NCI-H2196 treated with DMSO at 0.1 percent for 48 hours (cell line): ENCODE measurements around the gene NCKAP1.
"Not testable (repeated sequence)": the region's sequence is repeated elsewhere in the genome, so short reads cannot be mapped to it uniquely, and the experiment has no call there.

Experiments
- DNase-seq: peaks from one replicate; lab custom pipeline; 2025; ENCODE audit not compliant: unreplicated experiment; lab: John Stamatoyannopoulos, UW

NCKAP1 gene

DNA sequence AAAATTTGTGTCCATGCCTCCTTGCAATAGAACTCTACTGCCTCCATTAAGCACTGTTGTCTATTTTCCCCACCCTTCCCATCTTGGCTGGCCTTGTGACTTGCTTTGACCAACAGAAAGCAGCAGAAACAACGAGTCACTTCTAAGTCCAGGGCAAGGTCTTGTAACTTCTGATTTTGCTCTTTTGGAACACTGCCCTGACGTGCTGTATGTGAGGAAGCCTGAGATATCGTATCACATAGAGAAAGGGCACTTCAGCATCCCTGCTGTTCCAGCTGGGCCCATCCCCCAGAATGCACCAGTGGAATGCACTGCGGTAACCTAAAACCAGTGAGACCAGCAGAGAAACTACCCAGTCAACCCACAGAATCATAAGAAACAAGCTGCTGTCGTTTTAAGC, 28.1 kb downstream of the NCKAP1 start:
- DNase-seq = peak; percentile 45

DNA sequence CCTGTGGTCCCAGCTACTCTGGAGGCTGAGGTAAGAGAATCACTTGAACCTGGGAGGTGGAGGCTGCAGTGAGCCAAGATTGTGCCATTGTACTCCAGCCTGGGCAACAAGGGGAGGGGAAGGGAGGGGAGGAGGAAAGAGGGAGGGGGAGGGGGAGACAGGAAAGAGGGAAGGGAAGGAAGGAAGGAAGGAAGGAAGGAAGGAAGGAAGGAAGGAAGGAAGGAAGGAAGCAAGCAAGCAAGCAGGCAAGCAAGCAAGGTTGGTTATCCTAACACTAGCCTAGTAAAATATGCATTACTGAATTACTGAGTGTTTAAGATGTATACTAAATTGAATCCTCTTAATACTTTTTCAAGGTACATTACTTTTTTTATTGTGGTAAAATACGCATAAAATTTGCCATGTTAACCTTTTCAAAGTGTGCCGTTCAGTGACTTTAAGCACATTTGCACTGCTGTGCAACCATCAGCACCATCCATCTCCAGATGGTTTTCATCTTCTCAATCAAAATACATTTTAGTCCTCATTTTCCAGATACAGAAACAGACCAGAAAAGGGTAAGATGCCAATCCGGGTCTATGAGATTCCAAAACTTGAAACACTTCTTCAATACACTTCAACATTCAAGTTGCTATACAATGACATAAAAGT, 28.9 kb downstream of the NCKAP1 start:
- no peak for DNase-seq

DNA sequence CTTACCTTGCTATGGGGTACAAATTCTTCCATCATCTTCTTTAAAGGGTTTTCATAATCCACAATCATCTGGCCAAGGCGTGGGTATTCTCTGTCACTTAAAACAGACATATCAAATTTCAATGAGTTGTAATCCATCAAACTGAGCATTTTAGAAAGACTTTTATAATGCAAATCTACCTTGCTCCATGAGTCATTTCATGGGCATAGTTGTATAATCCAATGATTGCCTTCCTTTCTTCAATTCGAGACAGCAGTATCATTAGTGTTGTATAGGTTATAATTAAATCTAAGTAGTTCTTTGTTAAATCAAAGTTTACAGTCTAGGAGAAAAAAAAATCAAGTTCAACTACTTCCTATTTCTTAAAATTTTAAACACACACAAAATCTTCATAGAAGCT, 36.3 kb downstream of the NCKAP1 start:
- no peak for DNase-seq

DNA sequence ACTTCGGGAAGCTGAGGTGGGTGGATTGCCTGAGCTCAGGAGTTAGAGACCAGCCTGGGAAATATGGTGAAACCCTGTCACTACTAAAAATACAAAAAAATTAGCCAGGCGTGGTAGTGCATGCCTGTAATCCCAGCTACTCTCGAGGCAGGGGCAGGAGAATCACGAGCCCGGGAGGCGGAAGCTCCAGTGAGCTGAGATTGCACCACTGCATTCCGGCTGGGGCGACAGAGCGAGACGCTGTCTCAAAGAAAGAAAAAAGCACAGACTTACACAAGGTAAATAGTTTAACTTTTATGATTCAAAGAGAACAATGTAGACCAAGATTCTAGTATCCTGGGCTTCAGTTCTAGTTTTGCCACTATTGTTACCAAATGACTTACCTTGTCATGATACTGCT, 37.4 kb downstream of the NCKAP1 start:
- no peak for DNase-seq

DNA sequence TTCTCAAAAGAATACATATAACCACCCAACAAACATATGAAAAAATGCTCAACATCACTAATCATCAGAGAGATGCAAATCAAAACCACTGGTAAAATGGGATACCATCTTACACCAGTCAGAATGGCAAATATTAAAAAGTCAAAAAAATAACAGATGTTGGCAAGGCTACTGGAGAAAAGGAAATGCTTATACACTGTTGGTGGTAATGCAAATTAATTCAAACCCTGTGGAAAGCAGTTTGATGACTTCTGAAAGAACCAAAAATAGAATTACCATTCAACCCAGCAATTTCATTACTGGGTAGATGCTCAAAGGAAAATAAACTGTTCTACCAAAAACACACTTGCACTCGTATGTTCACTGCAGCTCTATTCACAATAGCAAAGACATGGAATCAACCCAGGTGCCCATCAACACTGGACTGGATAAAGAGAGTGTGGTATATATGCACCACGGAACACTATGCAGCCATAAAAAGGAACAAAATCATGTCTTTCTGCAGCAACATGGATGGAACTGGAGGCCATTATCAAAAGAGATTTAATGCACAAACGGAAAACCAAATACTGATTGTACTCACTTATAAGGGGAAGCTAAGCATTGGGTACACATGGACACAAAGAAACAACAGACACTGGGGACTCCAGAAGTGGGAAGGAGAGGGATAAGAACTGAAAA, 38.8 kb downstream of the NCKAP1 start:
- no peak for DNase-seq

DNA sequence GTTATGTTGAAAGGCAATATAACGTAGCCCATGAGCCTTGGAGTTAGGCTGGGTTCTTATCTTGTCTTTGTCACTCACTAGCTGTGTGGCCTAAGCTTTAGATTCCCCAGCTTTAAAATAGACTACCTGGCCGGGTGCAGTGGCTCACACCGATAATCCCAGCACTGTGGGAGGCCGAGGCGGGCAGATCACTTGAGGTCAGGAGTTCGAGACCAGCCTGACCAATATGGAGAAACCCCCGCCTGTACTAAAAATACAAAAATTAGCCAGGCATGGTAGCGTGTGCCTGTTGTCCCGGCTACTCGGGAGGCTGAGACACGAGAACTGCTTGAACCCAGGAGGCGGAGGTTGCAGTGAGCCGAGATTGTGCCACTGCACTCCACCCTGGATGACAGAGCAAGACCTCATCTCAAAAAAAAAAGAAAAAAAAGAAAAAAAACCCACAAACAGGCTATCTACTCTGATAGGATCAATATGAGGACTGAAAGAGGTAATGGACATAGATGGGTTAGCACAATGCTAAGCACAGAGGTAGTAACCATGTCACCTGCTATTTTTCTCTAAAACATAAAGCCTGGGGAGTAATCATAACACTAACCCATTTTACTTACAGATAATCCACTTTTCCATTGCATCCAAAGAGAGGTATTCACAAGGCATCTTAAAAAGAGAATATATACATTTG, 43.9 kb downstream of the NCKAP1 start:
- DNase-seq = no peak

GRCh38 chr2:182982941-182983340, 55.3 kb downstream of the NCKAP1 start:
- DNase-seq = no peak

DNA sequence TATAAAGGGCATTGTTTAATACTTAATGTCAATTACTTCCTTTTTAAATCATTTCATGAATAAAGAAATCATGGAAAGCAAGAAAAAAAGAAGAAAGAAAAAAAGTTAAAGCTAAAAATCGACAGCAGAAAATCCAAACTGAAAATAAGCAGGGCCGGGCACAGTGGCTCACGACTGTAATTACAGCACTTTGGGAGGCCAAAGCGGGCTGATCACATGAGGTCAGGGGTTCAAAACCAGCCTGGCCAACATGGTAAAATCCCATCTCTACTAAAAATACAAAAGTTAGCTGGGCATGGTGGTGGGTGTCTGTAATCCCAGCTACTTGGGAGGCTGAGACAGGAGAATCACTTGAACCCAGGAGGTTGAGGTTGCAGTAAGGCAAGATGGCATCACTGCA, 56.8 kb downstream of the NCKAP1 start:
- DNase-seq = not testable (repeated sequence)

GRCh38 chr2:182980652-182981051, 57.6 kb downstream of the NCKAP1 start:
- DNase-seq = no peak

DNA sequence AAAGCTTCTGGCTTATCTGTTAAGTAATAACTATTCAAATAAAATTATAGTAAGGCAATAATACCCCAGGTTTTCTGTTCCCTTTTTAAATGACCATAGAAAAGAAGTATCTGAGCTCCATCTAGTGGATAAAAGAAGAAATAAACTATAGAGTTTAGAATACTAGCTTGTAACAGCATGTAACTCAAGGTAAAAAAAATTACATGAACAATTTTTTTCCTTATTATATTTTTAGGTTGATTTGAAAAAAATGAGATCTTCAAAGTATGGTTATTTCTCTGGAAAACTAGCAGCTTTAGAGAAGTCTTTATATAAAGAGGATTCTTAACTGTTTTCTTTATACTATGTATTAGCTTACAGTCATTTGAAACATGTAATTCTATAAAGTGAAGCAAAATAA, 58.1 kb downstream of the NCKAP1 start:
- peak; percentile 18 for DNase-seq

DNA sequence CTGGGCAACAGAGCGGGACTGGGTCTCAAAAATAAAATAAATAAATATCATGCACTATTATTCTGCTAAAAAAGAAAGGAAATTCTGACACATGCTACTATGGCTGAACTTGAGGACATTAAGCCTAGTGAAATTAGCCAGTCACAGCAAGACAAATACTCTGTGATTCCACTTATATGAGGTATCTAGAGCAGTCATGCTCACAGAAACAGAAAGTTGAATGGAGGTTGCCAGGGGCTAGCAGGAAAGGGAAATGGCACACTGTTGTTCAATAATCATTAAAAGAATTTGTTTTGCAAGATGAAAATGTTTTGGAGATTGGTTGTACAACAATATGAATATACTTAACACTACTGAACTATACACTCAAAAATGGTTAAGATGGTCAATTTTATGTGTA, 60.8 kb downstream of the NCKAP1 start:
- no peak for DNase-seq

DNA sequence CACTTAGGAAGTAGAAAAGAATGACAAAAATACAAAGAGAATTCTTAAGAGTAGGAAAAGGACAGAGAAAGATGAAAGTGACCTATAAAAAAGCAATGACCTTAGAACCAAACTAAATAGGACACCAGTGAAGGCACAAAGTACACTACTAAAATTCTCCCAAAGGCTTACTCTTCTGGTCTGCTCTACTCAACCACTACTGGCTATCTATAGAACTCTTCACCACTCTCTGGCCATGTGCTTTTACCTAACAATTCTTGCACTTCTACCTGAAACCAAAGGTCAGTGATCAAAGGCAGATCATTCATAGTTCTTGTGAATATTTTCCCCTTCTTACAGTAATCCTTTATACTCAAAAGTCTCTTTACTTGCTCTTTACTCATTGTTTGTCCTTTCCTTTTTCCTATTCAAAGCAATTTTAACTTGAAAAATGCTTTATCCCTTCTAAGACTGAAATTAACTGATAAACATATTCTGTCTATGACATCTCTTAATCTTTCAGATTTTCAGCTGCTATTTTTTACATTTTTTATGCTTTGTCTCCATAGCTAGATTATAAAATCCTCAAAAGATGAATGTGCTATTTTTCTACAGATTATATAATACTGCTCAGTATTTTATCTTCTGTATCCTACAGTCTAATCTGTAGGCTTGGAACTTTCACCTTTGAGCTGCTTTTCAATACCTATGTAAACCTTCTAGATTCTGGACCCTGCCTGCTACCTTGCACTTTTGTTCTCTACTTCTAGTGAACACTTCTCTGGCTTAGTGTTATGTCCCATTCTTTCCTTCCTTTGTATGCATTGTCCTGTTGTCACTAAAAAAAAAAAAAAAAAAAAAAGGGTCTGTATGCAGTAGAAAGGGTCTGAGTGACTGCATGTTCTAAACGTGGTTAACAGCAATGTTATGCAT, 64.6 kb downstream of the NCKAP1 start:
- DNase-seq = no peak

GRCh38 chr2:182972548-182972942, 65.7 kb downstream of the NCKAP1 start:
- no peak for DNase-seq

DNA sequence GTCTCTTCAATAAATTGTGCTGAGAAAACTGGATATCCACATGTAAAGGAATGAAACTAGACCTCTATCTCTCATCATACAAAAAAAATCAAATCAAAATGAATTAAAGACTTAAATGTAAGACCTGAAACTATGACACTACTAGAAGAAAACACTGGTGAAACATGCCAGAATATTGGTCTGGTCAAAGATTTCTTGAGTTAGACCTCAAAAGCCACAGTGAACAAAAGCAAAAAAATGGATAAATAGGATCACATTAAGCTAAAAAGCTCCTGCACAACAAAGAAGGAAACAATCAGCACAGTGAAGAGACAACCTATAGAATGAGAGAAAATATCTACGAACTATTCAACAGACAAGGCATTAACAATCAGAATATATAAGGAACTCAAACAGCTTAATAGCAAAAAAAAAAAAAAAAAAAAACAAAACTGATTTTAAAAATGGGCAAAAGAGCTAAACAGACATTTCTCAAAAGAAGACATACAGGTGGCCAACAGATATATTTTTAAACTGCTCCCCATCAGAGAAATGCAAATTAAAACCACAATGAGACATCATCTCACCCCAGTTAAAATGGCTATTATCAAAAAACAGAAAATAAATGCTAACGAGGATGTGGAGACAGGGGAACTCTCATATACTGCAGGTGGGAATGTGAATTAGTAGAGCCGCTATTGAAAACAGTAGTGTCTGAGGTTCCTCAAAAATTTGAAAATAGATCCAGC, 66.3 kb downstream of the NCKAP1 start:
- no peak for DNase-seq

- no peak for DNase-seq
Observed at GRCh38 chr2:182970486-182970885, 67.8 kb downstream of the NCKAP1 start.

GRCh38 chr2:182968493-182968892, 69.8 kb downstream of the NCKAP1 start:
- DNase-seq = no peak

DNA sequence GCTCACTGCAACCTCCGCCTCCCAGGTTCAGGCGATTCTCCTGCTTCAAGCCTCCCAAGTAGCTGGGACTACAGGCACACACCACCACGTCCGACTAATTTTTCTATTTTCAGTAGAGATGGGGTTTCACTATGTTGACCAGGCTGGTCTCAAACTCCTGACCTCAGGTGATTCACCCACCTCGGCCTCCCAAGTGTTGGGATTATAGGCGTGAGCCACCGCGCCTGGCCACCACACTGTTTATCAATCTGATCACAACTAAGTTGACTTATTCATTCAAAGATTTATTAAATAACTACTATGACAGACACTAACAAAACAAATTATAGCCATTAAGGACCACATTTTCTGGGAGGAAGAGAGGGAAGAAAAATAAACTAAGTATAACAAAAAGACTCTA, 71.9 kb downstream of the NCKAP1 start:
- not testable (repeated sequence) for DNase-seq

DNA sequence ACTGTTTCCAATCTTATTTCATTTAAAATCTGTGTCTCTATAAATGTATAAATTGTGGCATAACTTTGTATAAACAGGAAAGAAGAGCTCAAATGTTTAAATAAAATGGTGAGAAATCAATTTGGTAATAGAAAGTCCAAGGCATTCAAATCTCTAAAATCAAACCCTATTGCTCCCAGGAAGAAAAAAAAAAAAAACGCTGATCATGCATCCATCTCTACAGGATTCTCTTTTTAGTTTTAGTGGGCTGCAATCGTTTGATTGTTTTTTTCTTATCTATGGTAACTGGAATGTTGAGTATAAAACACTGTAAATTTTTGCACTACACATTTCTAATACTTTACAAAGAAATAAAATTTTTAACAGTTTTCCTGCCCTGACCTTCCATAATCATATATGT, 75.6 kb downstream of the NCKAP1 start:
- DNase-seq = no peak

DNA sequence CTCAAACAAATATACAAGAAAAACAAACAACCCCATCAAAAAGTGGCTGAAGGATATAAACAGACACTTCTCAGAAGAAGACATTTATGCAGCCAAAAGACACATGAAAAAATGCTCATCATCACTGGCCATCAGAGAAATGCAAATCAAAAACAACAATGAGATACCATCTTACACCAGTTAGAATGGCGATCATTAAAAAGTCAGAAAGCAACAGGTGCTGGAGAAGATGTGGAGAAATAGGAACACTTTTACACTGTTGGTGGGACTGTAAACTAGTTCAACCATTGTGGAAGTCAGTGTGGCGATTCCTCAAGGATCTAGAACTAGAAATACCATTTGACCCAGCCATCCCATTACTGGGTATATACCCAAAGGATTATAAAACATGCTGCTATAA, 77.4 kb downstream of the NCKAP1 start:
- not testable (repeated sequence) for DNase-seq

GRCh38 chr2:182954789-182955188, 83.5 kb downstream of the NCKAP1 start:
- DNase-seq = no peak
